B cell (primary cell): Measurements from ENCODE around the gene CTCFL. TPM values are rescaled to one million over a fixed set of nuclear protein-coding genes. Genes with fewer than 3 reads are reported as not detected.

Experiments used
- ATAC-seq: fragments of 200-7000 bp; cut with Tn5 transposase; one replicate; pipeline ENCODE4 v1.10.0; 2021; ENCODE audit warnings: low read depth, mild to moderate bottlenecking, moderate number of reproducible peaks, moderate library complexity
- CTCF ChIA-PET: fragments of 350-600 bp; sonication (Branson Sonifier 250); formaldehyde crosslinking; loops from one replicate; lab custom pipeline; 2021; ENCODE audit warnings: antibody characterized with exemption, inconsistent platforms; lab: Charles Lee
- POLR2A ChIA-PET: fragments of 350-600 bp; sonication (Branson Sonifier 250); formaldehyde crosslinking; loops from one replicate; lab custom pipeline; 2021; ENCODE audit warnings: antibody characterized with exemption; lab: Charles Lee
- DNase-seq: peaks from one replicate; pipeline ENCODE4 v3.0.0; 2013
- H2AFZ ChIP-seq: 2 replicates; pipeline ENCODE4 v1.6.1; 2012; ENCODE audit warnings: mild to moderate bottlenecking, low read depth, low read length; ENCODE audit not compliant: insufficient read depth, poor library complexity, severe bottlenecking
- H3K27ac ChIP-seq, 2 donors: 1 replicate in 1 of 2; 2 replicates in 1 of 2; pipeline ENCODE4 v1.5.1; 2012 to 2013; ENCODE audit warnings: low read length in 2 of 2, mild to moderate bottlenecking in 2 of 2, moderate library complexity in 1 of 2
- H3K27me3 ChIP-seq, 4 experiments: fragments of 200-600 bp in 1 of 4; sonication (generic) in 1 of 4; replicated peaks in 1 of 4; 1 replicate in 2 of 4; 2 replicates in 2 of 4; pipeline versions ENCODE4 v1.6.1 to v1.7.0; 2013 to 2016; ENCODE audit warnings: low read length in 3 of 4, mild to moderate bottlenecking in 2 of 4, mixed read lengths in 1 of 4, moderate library complexity in 1 of 4; ENCODE audit not compliant: insufficient read depth in 4 of 4, control insufficient read depth in 3 of 4; ENCODE audit errors: control extremely low read depth in 1 of 4
- H3K36me3 ChIP-seq, 2 experiments: replicated peaks in 1 of 2; 1 replicate in 1 of 2; 2 replicates in 1 of 2; pipeline versions ENCODE4 v1.6.1 to v1.7.1; 2013; ENCODE audit warnings: low read length in 1 of 2; ENCODE audit not compliant: insufficient read depth in 2 of 2, control insufficient read depth in 1 of 2; ENCODE audit errors: control extremely low read depth in 1 of 2, extremely low read depth in 1 of 2
- H3K4me1 ChIP-seq, 2 donors: fragments of 200-600 bp in 1 of 2; sonication (generic) in 1 of 2; 1 replicate in 1 of 2; 2 replicates in 1 of 2; pipeline versions ENCODE4 v1.5.1 to v1.6.1; 2013 to 2017; ENCODE audit warnings: low read length in 2 of 2; ENCODE audit not compliant: control insufficient read depth in 2 of 2, insufficient read depth in 2 of 2
- H3K4me2 ChIP-seq: replicated peaks from 2 replicates; pipeline ENCODE3; 2012; ENCODE audit warnings: mild to moderate bottlenecking, low read depth, low read length; ENCODE audit not compliant: poor library complexity, severe bottlenecking
- H3K4me3 ChIP-seq, 5 experiments: fragments of 200-600 bp in 1 of 5; sonication (generic) in 1 of 5; 1 replicate in 3 of 5; 2 replicates in 2 of 5; pipeline versions ENCODE4 v1.5.1 to v1.7.0; 2011 to 2016; ENCODE audit warnings: low read length in 4 of 5, mild to moderate bottlenecking in 4 of 5, low read depth in 2 of 5, control low read depth in 1 of 5, moderate library complexity in 1 of 5; ENCODE audit not compliant: insufficient read depth in 1 of 5; ENCODE audit errors: control extremely low read depth in 1 of 5, extremely low read depth in 1 of 5
- H3K79me2 ChIP-seq: fragments of 200-600 bp; sonication (generic); one replicate; pipeline ENCODE4 v1.6.0; 2016; ENCODE audit warnings: low read length; ENCODE audit not compliant: control insufficient read depth, insufficient read depth
- H3K9ac ChIP-seq: fragments of 200-600 bp; sonication (generic); 2 replicates; pipeline ENCODE4 v1.6.1; 2017; ENCODE audit warnings: mild to moderate bottlenecking, low read length, moderate library complexity
- H3K9me3 ChIP-seq, 3 donors: one replicate each; pipeline versions ENCODE4 v1.6.1 to v1.7.1; 2013; ENCODE audit warnings: low read length in 2 of 3; ENCODE audit not compliant: control insufficient read depth in 2 of 3, insufficient read depth in 1 of 3; ENCODE audit errors: control extremely low read depth in 1 of 3
- H4K20me1 ChIP-seq: 2 replicates; pipeline ENCODE4 v1.6.0; 2012; ENCODE audit warnings: mild to moderate bottlenecking, low read length; ENCODE audit not compliant: insufficient read depth, control insufficient read depth, poor library complexity, severe bottlenecking
- H3K27ac Mint-ChIP-seq: one replicate; pipeline ENCODE4 v1.8.0; 2021; ENCODE audit warnings: mixed read lengths
- H3K27me3 Mint-ChIP-seq: one replicate; pipeline ENCODE4 v1.8.0; 2021; ENCODE audit warnings: mixed read lengths
- H3K4me1 Mint-ChIP-seq: one replicate; pipeline ENCODE4 v1.8.0; 2021; ENCODE audit warnings: mixed read lengths
- H3K4me3 Mint-ChIP-seq: one replicate; pipeline ENCODE4 v1.8.0; 2021; ENCODE audit warnings: mixed read lengths
- H3K9me3 Mint-ChIP-seq: one replicate; pipeline ENCODE4 v1.8.0; 2022; ENCODE audit warnings: mixed read lengths; ENCODE audit not compliant: insufficient read depth
- CTCF ChIP-seq: fragments of 200-600 bp; IDR thresholded peaks from one replicate; pipeline ENCODE4 v1.8.0; 2022; ENCODE audit warnings: antibody characterized with exemption, mild to moderate bottlenecking
- EZH2 ChIP-seq: IDR thresholded peaks from 2 replicates; pipeline ENCODE4 v1.6.1; 2012; ENCODE audit warnings: borderline replicate concordance, low read depth, mild to moderate bottlenecking, moderate library complexity, low read length; ENCODE audit not compliant: insufficient read depth, poor library complexity, severe bottlenecking
- WGBS: methylation state at CpG from one replicate; pipeline ENCODE4 v1.1.5; 2013; ENCODE audit warnings: missing lambda C conversion rate; ENCODE audit not compliant: insufficient coverage; 5-methylcytosine and 5-hydroxymethylcytosine counted together
- intact Hi-C: fragments of 100-400 bp; cut with micrococcal nuclease; formaldehyde crosslinking; loops from one replicate; pipeline ENCODE4 v1.10.0; 2022
- polyA plus RNA-seq: library from polyadenylated mRNA; depleted of rRNA; stranded (reverse); fragments of >200 nt; gene quantifications from 2 replicates; pipeline ENCODE4 v1.2.3, GENCODE V29; 2012
- total RNA-seq, 2 donors: library from RNA; stranded (reverse); fragments of 120-200 nt in 1 of 2; gene quantifications; 1 replicate in 1 of 2; 2 replicates in 1 of 2; pipeline versions ENCODE4 v1.2.3 to v1.2.4, GENCODE V29; 2013 to 2022

Gene CTCFL
- total and polyA plus RNA-seq, 2 donors (not counting 1 experiment from before 2014, with no cell fraction given), result not detected

GRCh38 chr20:57461726-57462125, 63.2 kb downstream of the CTCFL start:
- intact Hi-C loops, result no loop called here
- POLR2A ChIA-PET, result interaction anchor here (0.7 kb wide), 1 partner anchor 14 kb away, joined by 3 read pairs; no protein-coding TSS in a partner anchor

More at GRCh38 chr20:57461726-57462125, 63.2 kb downstream of the CTCFL start:
- Mint-ChIP-seq H3K27me3 (peaks cover 6% of the 10 kb centered on the region), H3K4me1 (peaks cover 15% of the 10 kb centered on the region), H3K4me3 (no peak overlapping the region), H3K9me3 (no peaks in the 10 kb centered on the region), H3K27ac (no peak overlapping the region)
- CTCF ChIA-PET, result interaction anchor here (1.0 to 1.3 kb wide), 2 partner anchors 9 to 17 kb away, joined by 3 to 4 read pairs; no protein-coding TSS in a partner anchor
- no peaks in the 10 kb centered on the region for H4K20me1 ChIP-seq
- H3K4me3 ChIP-seq, result no peak overlapping the region
- ATAC-seq (no peak), DNase-seq (no peak)
- H3K9ac ChIP-seq, result no peak overlapping the region
- H3K27ac ChIP-seq, result no peak overlapping the region
- no peaks in the 10 kb centered on the region for H3K36me3 ChIP-seq
- no peaks in the 10 kb centered on the region for H3K27me3 ChIP-seq
- TF ChIP-seq CTCF, result no peak
- TF ChIP-seq EZH2, result no peak
- 87% methylated on average over 5 of the region's 7 CpGs for WGBS
- peaks cover 3 to 9% of the 10 kb centered on the region in 2 donors for H3K4me1 ChIP-seq
- no peaks in the 10 kb centered on the region for H3K79me2 ChIP-seq
- no peak overlapping the region for H2AFZ ChIP-seq
- peaks cover 0 to 5% (median 0%) of the 10 kb centered on the region in 3 donors for H3K9me3 ChIP-seq
- H3K4me2 ChIP-seq, result no peak overlapping the region
